Astrocyte (in vitro differentiated cells and primary cell): ENCODE results near the gene CNGA4. TPM values are rescaled to one million over a fixed set of nuclear protein-coding genes. Genes with fewer than 3 reads are reported as not detected.
"Not testable (repeated sequence)": the region's sequence is repeated elsewhere in the genome, so short reads cannot be mapped to it uniquely, and the experiment has no call there.

ENCODE experiments used
- DNase-seq: peaks from one replicate; pipeline ENCODE4 v3.0.0-alpha.2; 2010; ENCODE audit warnings: low read depth
- FAIRE-seq: peaks from 2 replicates; lab custom pipeline; 2011; peaks lifted over from hg19 to GRCh38; lab: Jason Lieb, UNC
- H2AFZ ChIP-seq: 2 replicates; pipeline ENCODE4 v1.6.0; 2012; ENCODE audit warnings: low read depth, low read length, inconsistent platforms
- H3K27ac ChIP-seq: 2 replicates; pipeline ENCODE4 v1.5.1; 2011; ENCODE audit warnings: low read depth, low read length, inconsistent platforms
- H3K27me3 ChIP-seq: 2 replicates; pipeline ENCODE4 v1.6.0; 2011; ENCODE audit warnings: low read length, inconsistent platforms; ENCODE audit not compliant: insufficient read depth
- H3K36me3 ChIP-seq: 2 replicates; pipeline ENCODE4 v1.5.1; 2011; ENCODE audit warnings: low read length, inconsistent platforms; ENCODE audit not compliant: insufficient read depth
- H3K4me1 ChIP-seq: 2 replicates; pipeline ENCODE4 v1.5.1; 2011; ENCODE audit warnings: low read length, inconsistent platforms; ENCODE audit not compliant: insufficient read depth
- H3K4me2 ChIP-seq: 2 replicates; pipeline ENCODE4 v1.6.0; 2012; ENCODE audit warnings: low read length, inconsistent platforms
- H3K4me3 ChIP-seq: 2 replicates; pipeline ENCODE4 v1.5.1; 2011; ENCODE audit warnings: low read depth, mild to moderate bottlenecking, low read length, inconsistent platforms; ENCODE audit not compliant: insufficient read depth
- H3K79me2 ChIP-seq: 2 replicates; pipeline ENCODE4 v1.6.0; 2012; ENCODE audit warnings: mild to moderate bottlenecking, low read length, inconsistent platforms; ENCODE audit not compliant: insufficient read depth
- H3K9ac ChIP-seq: 2 replicates; pipeline ENCODE4 v1.6.0; 2012; ENCODE audit warnings: mild to moderate bottlenecking, low read length, inconsistent platforms
- H3K9me3 ChIP-seq: 2 replicates; pipeline ENCODE4 v1.5.1; 2012; ENCODE audit warnings: low read depth, mild to moderate bottlenecking, low read length, inconsistent platforms; ENCODE audit not compliant: insufficient read depth
- H4K20me1 ChIP-seq: 2 replicates; pipeline ENCODE4 v1.6.0; 2012; ENCODE audit warnings: low read length, inconsistent platforms; ENCODE audit not compliant: insufficient read depth
- H3K27ac Mint-ChIP-seq: one replicate; pipeline ENCODE4 v1.8.0; 2021; ENCODE audit warnings: mild to moderate bottlenecking, mixed read lengths; ENCODE audit not compliant: unreplicated experiment
- H3K27me3 Mint-ChIP-seq: one replicate; pipeline ENCODE4 v1.8.0; 2021; ENCODE audit warnings: low read depth, mixed read lengths; ENCODE audit not compliant: unreplicated experiment
- H3K36me3 Mint-ChIP-seq: one replicate; pipeline ENCODE4 v1.8.0; 2021; ENCODE audit warnings: low read depth, mixed read lengths; ENCODE audit not compliant: unreplicated experiment
- H3K4me1 Mint-ChIP-seq: one replicate; pipeline ENCODE4 v1.8.0; 2021; ENCODE audit warnings: low read depth, mixed read lengths; ENCODE audit not compliant: unreplicated experiment
- H3K4me3 Mint-ChIP-seq: one replicate; pipeline ENCODE4 v1.8.0; 2021; ENCODE audit warnings: mild to moderate bottlenecking, moderate library complexity, mixed read lengths; ENCODE audit not compliant: unreplicated experiment
- H3K9me3 Mint-ChIP-seq: one replicate; pipeline ENCODE4 v1.8.0; 2021; ENCODE audit warnings: mild to moderate bottlenecking, mixed read lengths; ENCODE audit not compliant: unreplicated experiment
- EZH2 ChIP-seq: IDR thresholded peaks from 2 replicates; pipeline ENCODE4 v1.6.1; 2012; ENCODE audit warnings: mild to moderate bottlenecking, low read length, inconsistent platforms; ENCODE audit not compliant: insufficient read depth
- total RNA-seq: library from RNA; stranded (reverse); gene quantifications from 2 replicates; pipeline ENCODE4 v1.2.1, GENCODE V29; 2021
- TF ChIP-seq, protein P1 (sequence below): IDR thresholded peaks from 2 replicates; pipeline ENCODE4 v1.5.1; 2011; ENCODE audit warnings: low read depth, mild to moderate bottlenecking, inconsistent platforms, low read length, moderate library complexity; ENCODE audit not compliant: insufficient read depth

The CNGA4 gene
- total RNA-seq, 1 donor from 2014 or later: 0.16 TPM

GRCh38 chr11:6271598-6271997, 32.7 kb downstream of the CNGA4 start:
- no peaks in the 10 kb centered on the region for H4K20me1 ChIP-seq
- FAIRE-seq: no peak
- Mint-ChIP-seq H3K4me1 (peaks cover 16% of the 10 kb centered on the region), H3K4me3 (no peak overlapping the region), H3K9me3 (peaks cover 3% of the 10 kb centered on the region), H3K27ac (no peak overlapping the region), H3K36me3 (no peaks in the 10 kb centered on the region), H3K27me3 (no peaks in the 10 kb centered on the region)
- H3K27ac ChIP-seq: no peak overlapping the region
- DNase-seq: no peak
- H3K9me3 ChIP-seq: no peaks in the 10 kb centered on the region
- H3K9ac ChIP-seq: no peak overlapping the region
- no peak overlapping the region for H3K4me2 ChIP-seq
- H3K36me3 ChIP-seq: no peaks in the 10 kb centered on the region
- H3K79me2 ChIP-seq: no peaks in the 10 kb centered on the region
- no peak overlapping the region for H2AFZ ChIP-seq
- H3K4me3 ChIP-seq: no peak overlapping the region
- H3K4me1 ChIP-seq: no peaks in the 10 kb centered on the region
- H3K27me3 ChIP-seq: no peaks in the 10 kb centered on the region
- no peak for TF ChIP-seq EZH2
- TF ChIP-seq, protein P1, sequence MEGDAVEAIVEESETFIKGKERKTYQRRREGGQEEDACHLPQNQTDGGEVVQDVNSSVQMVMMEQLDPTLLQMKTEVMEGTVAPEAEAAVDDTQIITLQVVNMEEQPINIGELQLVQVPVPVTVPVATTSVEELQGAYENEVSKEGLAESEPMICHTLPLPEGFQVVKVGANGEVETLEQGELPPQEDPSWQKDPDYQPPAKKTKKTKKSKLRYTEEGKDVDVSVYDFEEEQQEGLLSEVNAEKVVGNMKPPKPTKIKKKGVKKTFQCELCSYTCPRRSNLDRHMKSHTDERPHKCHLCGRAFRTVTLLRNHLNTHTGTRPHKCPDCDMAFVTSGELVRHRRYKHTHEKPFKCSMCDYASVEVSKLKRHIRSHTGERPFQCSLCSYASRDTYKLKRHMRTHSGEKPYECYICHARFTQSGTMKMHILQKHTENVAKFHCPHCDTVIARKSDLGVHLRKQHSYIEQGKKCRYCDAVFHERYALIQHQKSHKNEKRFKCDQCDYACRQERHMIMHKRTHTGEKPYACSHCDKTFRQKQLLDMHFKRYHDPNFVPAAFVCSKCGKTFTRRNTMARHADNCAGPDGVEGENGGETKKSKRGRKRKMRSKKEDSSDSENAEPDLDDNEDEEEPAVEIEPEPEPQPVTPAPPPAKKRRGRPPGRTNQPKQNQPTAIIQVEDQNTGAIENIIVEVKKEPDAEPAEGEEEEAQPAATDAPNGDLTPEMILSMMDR: no peak

GRCh38 chr11:6273188-6273587, 34.3 kb downstream of the CNGA4 start:
- H2AFZ ChIP-seq: no peak overlapping the region
- Mint-ChIP-seq H3K9me3 (peaks cover 4% of the 10 kb centered on the region), H3K4me3 (no peak overlapping the region)

GRCh38 chr11:6280809-6281208, 41.9 kb downstream of the CNGA4 start:
- not testable (repeated sequence) for H3K27ac ChIP-seq, H3K79me2 ChIP-seq, H3K4me1 Mint-ChIP-seq, H3K36me3 ChIP-seq, H2AFZ ChIP-seq, FAIRE-seq, H3K9ac ChIP-seq, H3K27me3 ChIP-seq, H3K4me3 ChIP-seq, H3K4me3 Mint-ChIP-seq, H4K20me1 ChIP-seq, H3K27me3 Mint-ChIP-seq, H3K4me2 ChIP-seq, H3K9me3 ChIP-seq, H3K4me1 ChIP-seq, DNase-seq, H3K36me3 Mint-ChIP-seq, H3K27ac Mint-ChIP-seq, H3K9me3 Mint-ChIP-seq

More at GRCh38 chr11:6273188-6273587, 34.3 kb downstream of the CNGA4 start:
- FAIRE-seq (no peak), DNase-seq (no peak)
- TF ChIP-seq, protein P1: no peak
- TF ChIP-seq EZH2: no peak
- H3K4me1 Mint-ChIP-seq: peaks cover 16% of the 10 kb centered on the region
- no peaks in the 10 kb centered on the region for H3K9me3 ChIP-seq
- H3K9ac ChIP-seq: no peak overlapping the region
- no peak overlapping the region for H3K27ac Mint-ChIP-seq
- no peaks in the 10 kb centered on the region for H3K4me1 ChIP-seq
- no peak overlapping the region for H3K4me3 ChIP-seq
- no peaks in the 10 kb centered on the region for H3K79me2 ChIP-seq
- no peaks in the 10 kb centered on the region for H3K27me3 Mint-ChIP-seq
- no peak overlapping the region for H3K4me2 ChIP-seq
- H3K27ac ChIP-seq: no peak overlapping the region
- no peaks in the 10 kb centered on the region for H4K20me1 ChIP-seq
- no peaks in the 10 kb centered on the region for H3K36me3 ChIP-seq
- H3K36me3 Mint-ChIP-seq: no peaks in the 10 kb centered on the region
- H3K27me3 ChIP-seq: no peaks in the 10 kb centered on the region
